Thyroid gland (tissue), 4 donors: ENCODE measurements around the gene SEC22C. TPM values are rescaled to one million over a fixed set of nuclear protein-coding genes. Genes with fewer than 3 reads are reported as not detected.

Experiments used
- DNase-seq, 2 donors: peaks; one replicate each; pipeline ENCODE4 v3.0.0-alpha.2; 2019
- H3K27ac ChIP-seq, 3 donors: fragments of 200-600 bp; sonication (generic); 1 replicate in 2 of 3; 2 replicates in 1 of 3; pipeline ENCODE4 v1.5.1; 2016 to 2019; ENCODE audit warnings: mild to moderate bottlenecking in 1 of 3, moderate library complexity in 1 of 3
- H3K27me3 ChIP-seq: fragments of 200-600 bp; sonication (generic); one replicate; pipeline ENCODE4 v1.5.1; 2019
- H3K36me3 ChIP-seq, 2 donors: fragments of 200-600 bp; sonication (generic); one replicate each; pipeline ENCODE4 v1.5.1; 2016 to 2019
- H3K4me1 ChIP-seq, 2 donors: fragments of 200-600 bp; sonication (generic); one replicate each; pipeline ENCODE4 v1.5.1; 2017 to 2019
- H3K4me3 ChIP-seq, 3 donors: fragments of 200-600 bp; sonication (generic); replicated peaks in 1 of 3; 1 replicate in 2 of 3; 2 replicates in 1 of 3; pipeline ENCODE4 v1.5.1; 2016; ENCODE audit warnings: mild to moderate bottlenecking in 1 of 3
- H3K9me3 ChIP-seq: fragments of 200-600 bp; sonication (generic); one replicate; pipeline ENCODE4 v1.5.1; 2017
- POLR2A ChIP-seq, 2 donors: fragments of 450-650 bp; IDR thresholded peaks; one replicate each; pipeline ENCODE4 v1.6.1; 2017; ENCODE audit warnings: antibody characterized with exemption in 2 of 2, mild to moderate bottlenecking in 2 of 2, moderate library complexity in 1 of 2
- WGBS, 2 donors: methylation state at CpG; one replicate each; pipeline ENCODE4 v1.1.5; 2017; 5-methylcytosine and 5-hydroxymethylcytosine counted together
- intact Hi-C: fragments of 100-400 bp; cut with DNase I; formaldehyde crosslinking; loops from one replicate; pipeline ENCODE4 v1.15.1; 2023
- total RNA-seq, 4 donors: library from RNA; depleted of rRNA; stranded (reverse); fragments of >200 nt; gene quantifications; one replicate each; pipeline ENCODE4 v1.2.3, GENCODE V29; 2016
- TF ChIP-seq, protein P1 (sequence below), 6 experiments: fragments of 200-600 bp in 3 of 6; fragments of 450-650 bp in 3 of 6; sonication (generic) in 3 of 6; IDR thresholded peaks; one replicate each; pipeline ENCODE4 v1.5.1; 2016 to 2019; ENCODE audit warnings: antibody characterized with exemption in 6 of 6, mild to moderate bottlenecking in 2 of 6, inconsistent platforms in 1 of 6, moderate library complexity in 1 of 6

Gene SEC22C
- total RNA-seq, 4 donors from 2014 or later, result 59.9 to 66.4 (median 62.7) TPM

DNA sequence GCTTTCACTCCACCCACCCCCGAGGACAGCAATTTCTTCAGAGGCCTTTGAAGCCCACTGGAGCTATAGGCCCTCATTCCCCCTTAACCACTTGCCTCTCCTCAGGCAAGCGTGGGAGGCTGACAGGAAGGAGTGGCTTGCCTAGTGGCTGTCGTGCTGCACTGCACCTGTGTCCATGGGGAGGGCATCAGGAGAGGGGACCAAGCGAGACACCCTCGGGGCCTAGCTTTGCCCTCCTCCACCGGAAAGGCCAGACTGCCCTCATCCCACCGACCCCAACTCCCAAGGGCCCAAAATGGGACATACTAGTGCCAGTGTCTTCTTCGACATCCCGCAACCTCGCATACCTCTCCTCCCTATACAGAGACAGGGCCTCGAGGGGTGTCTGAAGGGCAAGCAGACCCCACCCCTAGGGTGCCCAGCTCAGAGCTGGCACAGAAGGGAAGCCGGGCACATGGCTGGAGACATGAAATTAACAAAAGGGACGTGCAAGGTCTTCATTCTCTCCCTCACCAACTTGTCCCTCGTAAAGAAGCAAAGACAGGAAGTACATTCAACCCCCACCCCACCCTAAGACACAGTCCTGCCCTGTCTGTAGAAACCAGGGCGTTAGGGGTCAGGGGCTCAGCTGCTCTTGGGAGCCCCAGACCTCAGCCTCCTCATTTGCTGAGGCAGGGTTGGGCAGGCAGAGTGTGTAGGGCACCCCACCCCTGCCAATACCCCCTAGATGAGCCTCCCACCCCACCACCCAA, 55.0 kb downstream of the SEC22C start:
- Histone ChIP-seq H3K36me3 (no peaks in the 10 kb centered on the region), H3K4me1 (no peaks in the 10 kb centered on the region), H3K27me3 (no peaks in the 10 kb centered on the region), H3K4me3 (no peak overlapping the region), H3K9me3 (no peaks in the 10 kb centered on the region), H3K27ac (no peak overlapping the region)
- TF ChIP-seq, protein P1, sequence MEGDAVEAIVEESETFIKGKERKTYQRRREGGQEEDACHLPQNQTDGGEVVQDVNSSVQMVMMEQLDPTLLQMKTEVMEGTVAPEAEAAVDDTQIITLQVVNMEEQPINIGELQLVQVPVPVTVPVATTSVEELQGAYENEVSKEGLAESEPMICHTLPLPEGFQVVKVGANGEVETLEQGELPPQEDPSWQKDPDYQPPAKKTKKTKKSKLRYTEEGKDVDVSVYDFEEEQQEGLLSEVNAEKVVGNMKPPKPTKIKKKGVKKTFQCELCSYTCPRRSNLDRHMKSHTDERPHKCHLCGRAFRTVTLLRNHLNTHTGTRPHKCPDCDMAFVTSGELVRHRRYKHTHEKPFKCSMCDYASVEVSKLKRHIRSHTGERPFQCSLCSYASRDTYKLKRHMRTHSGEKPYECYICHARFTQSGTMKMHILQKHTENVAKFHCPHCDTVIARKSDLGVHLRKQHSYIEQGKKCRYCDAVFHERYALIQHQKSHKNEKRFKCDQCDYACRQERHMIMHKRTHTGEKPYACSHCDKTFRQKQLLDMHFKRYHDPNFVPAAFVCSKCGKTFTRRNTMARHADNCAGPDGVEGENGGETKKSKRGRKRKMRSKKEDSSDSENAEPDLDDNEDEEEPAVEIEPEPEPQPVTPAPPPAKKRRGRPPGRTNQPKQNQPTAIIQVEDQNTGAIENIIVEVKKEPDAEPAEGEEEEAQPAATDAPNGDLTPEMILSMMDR (IDR thresholded peaks at IDR 0.05), result no peak
- TF ChIP-seq POLR2A (IDR thresholded peaks at IDR 0.05), result no peak
- no peak for DNase-seq
- 79 to 81% methylated on average over 14 to 15 of the region's 15 CpGs for WGBS, 2 donors
- intact Hi-C loops, result no loop called here

DNA sequence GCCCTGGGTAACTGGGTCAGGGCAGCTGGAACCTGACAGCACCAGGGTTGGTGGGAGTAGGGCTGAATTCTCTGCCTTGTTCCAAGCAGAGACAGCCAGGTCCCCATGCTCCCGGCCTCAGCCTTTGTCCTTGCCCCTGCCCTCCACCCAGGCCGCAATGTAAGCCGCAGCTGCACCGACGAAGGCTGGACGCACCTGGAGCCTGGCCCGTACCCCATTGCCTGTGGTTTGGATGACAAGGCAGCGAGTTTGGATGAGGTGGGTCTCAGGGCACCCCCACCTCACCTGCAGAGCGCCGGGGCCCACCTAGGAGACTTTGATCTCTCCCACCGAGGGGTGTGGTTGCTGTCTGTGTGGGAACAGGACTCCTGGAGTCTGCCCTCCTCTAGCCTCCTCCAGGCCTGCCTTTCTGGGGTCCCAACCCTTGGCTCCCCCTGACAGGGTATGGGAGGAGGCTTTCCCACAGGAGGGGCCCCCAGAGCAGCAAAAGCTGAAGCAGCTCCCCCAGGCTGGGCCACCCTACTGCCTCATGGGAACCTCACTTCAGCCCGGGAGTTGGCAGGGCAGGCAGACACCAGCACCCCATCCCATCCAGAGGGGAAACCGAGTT, 55.9 kb downstream of the SEC22C start:
- H3K27me3 ChIP-seq, result no peaks in the 10 kb centered on the region
- no peak for TF ChIP-seq POLR2A (IDR thresholded peaks at IDR 0.05)
- TF ChIP-seq, protein P1 (IDR thresholded peaks at IDR 0.05), result no peak
- H3K4me1 ChIP-seq, result no peaks in the 10 kb centered on the region
- H3K4me3 ChIP-seq, result no peak overlapping the region
- intact Hi-C loops, result no loop called here
- no peak overlapping the region for H3K27ac ChIP-seq
- 91% methylated on average over 9 of the region's 13 CpGs; no CpG with 5 or more reads in 1 of the 2 donors for WGBS, 2 donors
- H3K36me3 ChIP-seq, result no peaks in the 10 kb centered on the region
- no peaks in the 10 kb centered on the region for H3K9me3 ChIP-seq
- no peak for DNase-seq

DNA sequence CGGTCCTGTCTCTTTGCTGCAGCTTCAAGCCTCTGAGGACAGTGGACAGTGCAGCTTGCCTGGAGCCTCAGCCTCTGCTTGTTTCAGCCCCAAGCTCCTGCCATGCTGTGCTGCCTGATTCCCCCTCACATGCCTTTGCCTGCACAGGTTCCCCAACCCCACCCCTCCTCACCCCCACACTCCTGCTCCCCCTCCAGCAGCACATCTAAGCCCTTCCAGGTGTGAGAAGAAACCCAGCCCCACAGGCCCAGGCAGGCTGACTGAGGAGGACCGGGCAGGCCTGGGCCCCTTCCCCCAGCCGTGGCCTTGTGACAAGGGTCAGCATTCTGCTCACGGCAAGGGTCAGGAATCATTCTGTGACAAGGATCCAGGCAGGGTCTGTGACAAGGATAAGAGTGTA, 56.6 kb downstream of the SEC22C start:
- WGBS, 2 donors, result 62 to 77% methylated on average over 3 to 4 of the region's 4 CpGs
- Histone ChIP-seq H3K4me3 (no peak overlapping the region), H3K4me1 (no peaks in the 10 kb centered on the region), H3K27me3 (no peaks in the 10 kb centered on the region), H3K27ac (no peak overlapping the region), H3K9me3 (no peaks in the 10 kb centered on the region), H3K36me3 (no peaks in the 10 kb centered on the region)
- intact Hi-C loops, result no loop called here
- TF ChIP-seq, protein P1 (IDR thresholded peaks at IDR 0.05), result no peak
- no peak for TF ChIP-seq POLR2A (IDR thresholded peaks at IDR 0.05)
- DNase-seq, result no peak

DNA sequence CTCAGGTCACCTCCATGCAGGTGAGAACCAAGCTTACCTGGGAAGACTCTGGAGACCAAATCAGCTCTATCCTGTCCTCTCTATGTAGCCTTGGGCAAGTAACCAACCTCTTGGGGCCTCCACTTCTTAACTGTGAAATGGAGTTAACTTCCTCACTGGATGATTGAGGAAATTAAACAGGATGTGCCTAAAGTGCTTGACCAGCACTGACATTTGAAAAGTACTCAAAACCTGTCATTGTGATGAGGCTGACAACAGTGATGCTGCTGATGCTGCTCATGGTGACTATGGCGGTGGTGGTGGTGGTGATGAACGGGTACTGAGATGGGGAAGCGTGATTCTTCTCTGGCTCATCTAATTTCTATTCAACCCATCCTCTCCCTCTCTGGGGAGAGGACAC, 57.0 kb downstream of the SEC22C start:
- H3K27me3 ChIP-seq, result no peaks in the 10 kb centered on the region
- 95 to 100% methylated on average over 3 of the region's 3 CpGs for WGBS, 2 donors
- no peak for TF ChIP-seq POLR2A (IDR thresholded peaks at IDR 0.05)
- TF ChIP-seq, protein P1 (IDR thresholded peaks at IDR 0.05), result no peak
- H3K4me3 ChIP-seq, result no peak overlapping the region
- H3K4me1 ChIP-seq, result no peaks in the 10 kb centered on the region
- DNase-seq, result no peak
- no peaks in the 10 kb centered on the region for H3K36me3 ChIP-seq
- no peaks in the 10 kb centered on the region for H3K9me3 ChIP-seq
- H3K27ac ChIP-seq, result no peak overlapping the region
- intact Hi-C loops, result no loop called here

DNA sequence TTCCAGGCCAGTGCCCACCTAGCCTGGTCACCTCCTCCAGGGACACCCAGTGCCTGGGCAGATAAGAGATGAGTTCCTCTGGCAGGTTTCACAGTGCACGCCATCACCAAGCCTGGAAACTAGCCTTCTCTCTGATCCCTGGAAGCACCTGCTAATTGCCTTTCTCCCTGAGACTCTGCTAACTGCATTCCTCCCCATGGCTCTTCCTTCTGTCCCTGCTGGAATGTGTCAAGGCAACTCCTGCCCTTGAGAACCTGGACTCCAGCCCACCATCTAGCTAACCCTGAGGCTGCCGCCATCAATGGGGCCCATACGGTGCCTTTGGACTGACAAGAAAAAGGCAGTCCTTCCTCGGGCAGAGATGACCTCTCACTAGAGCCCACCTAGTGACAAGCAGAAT, 60.9 kb downstream of the SEC22C start:
- 82 to 92% methylated on average over 4 of the region's 4 CpGs for WGBS, 2 donors
- H3K27me3 ChIP-seq, result no peaks in the 10 kb centered on the region

More for the DNA sequence above, 60.9 kb downstream of the SEC22C start:
- DNase-seq, result no peak
- TF ChIP-seq POLR2A (IDR thresholded peaks at IDR 0.05), result no peak
- TF ChIP-seq, protein P1 (IDR thresholded peaks at IDR 0.05), result no peak
- Histone ChIP-seq H3K9me3 (no peaks in the 10 kb centered on the region), H3K36me3 (no peaks in the 10 kb centered on the region), H3K4me1 (peaks cover 0 to 4% of the 10 kb centered on the region in 2 donors), H3K4me3 (no peak overlapping the region), H3K27ac (peak overlapping the region in 1 of 3 donors; percentile 33)
- intact Hi-C loops, result no loop called here
